ENCODE results near the gene CD82.

The CD82 gene

GRCh38 chr11:44575962-44576361 is 10.5 kb downstream of the CD82 start:
- H3K27ac ChIP-seq = no peak overlapping the region
- no peak for TF ChIP-seq CTCF (conservative IDR thresholded peaks at IDR 0.05)

- TF ChIP-seq CTCF (conservative IDR thresholded peaks at IDR 0.05) = no peak
- no peak overlapping the region for H3K27ac ChIP-seq
Observed at GRCh38 chr11:44576656-44577055, 11.2 kb downstream of the CD82 start.

GRCh38 chr11:44577231-44577830 is 11.9 kb downstream of the CD82 start:
- TF ChIP-seq CTCF (conservative IDR thresholded peaks at IDR 0.05) = no peak
- no peak overlapping the region for H3K27ac ChIP-seq

GRCh38 chr11:44578279-44578678 is 12.8 kb downstream of the CD82 start:
- no peak overlapping the region for H3K27ac ChIP-seq
- no peak for TF ChIP-seq CTCF (conservative IDR thresholded peaks at IDR 0.05)

GRCh38 chr11:44579302-44579761 is 13.9 kb downstream of the CD82 start:
- H3K27ac ChIP-seq = peak overlapping the region; percentile 95; the same call in 1 of the 2 replicates
- no peak for TF ChIP-seq CTCF (conservative IDR thresholded peaks at IDR 0.05)

- TF ChIP-seq CTCF (conservative IDR thresholded peaks at IDR 0.05) = no peak
- peak overlapping the region; percentile 95 for H3K27ac ChIP-seq
Observed at GRCh38 chr11:44580701-44581100, 15.2 kb downstream of the CD82 start.

GRCh38 chr11:44581246-44581645 is 15.8 kb downstream of the CD82 start:
- TF ChIP-seq CTCF (conservative IDR thresholded peaks at IDR 0.05) = no peak
- peak overlapping the region; percentile 95 for H3K27ac ChIP-seq

All from VCaP (cell line).